HFFc6 (cell line): ENCODE measurements around the gene POLD2. TPM values are rescaled to one million over a fixed set of nuclear protein-coding genes. Genes with fewer than 3 reads are reported as not detected.

ENCODE experiments used
- DNase-seq: peaks from one replicate; pipeline ENCODE4 v3.0.0-alpha.2; 2018
- H3K27ac Mint-ChIP-seq: 2 replicates; pipeline ENCODE4 v1.8.0; 2020; ENCODE audit warnings: mild to moderate bottlenecking, mixed read lengths
- H3K27me3 Mint-ChIP-seq: 2 replicates; pipeline ENCODE4 v1.8.0; 2021; ENCODE audit warnings: mild to moderate bottlenecking, moderate library complexity, mixed read lengths; ENCODE audit not compliant: insufficient read depth
- H3K36me3 Mint-ChIP-seq: 2 replicates; pipeline ENCODE4 v1.8.0; 2021; ENCODE audit warnings: low read depth, mixed read lengths
- H3K4me1 Mint-ChIP-seq: 2 replicates; pipeline ENCODE4 v1.8.0; 2020; ENCODE audit warnings: low read depth, mixed read lengths
- H3K4me3 Mint-ChIP-seq: 2 replicates; pipeline ENCODE4 v1.8.0; 2020; ENCODE audit warnings: mild to moderate bottlenecking, moderate library complexity, mixed read lengths
- H3K9me3 Mint-ChIP-seq: 2 replicates; pipeline ENCODE4 v1.8.0; 2020; ENCODE audit warnings: mild to moderate bottlenecking, mixed read lengths
- total RNA-seq, 6 experiments: library from RNA; stranded (reverse); fragmentation: NEBNext Ultra II Directional; extraction: Animal tissue kit (Norgen Biotek cat#: 25700); gene quantifications; 2 replicates in 1 of 6; 3 replicates in 5 of 6; pipeline ENCODE4 v1.2.3, GENCODE V29; 2021
- TF ChIP-seq, protein P1 (sequence below): fragments of 200-600 bp; sonication (generic); IDR thresholded peaks from 2 replicates; pipeline ENCODE4 v1.5.0; 2021; ENCODE audit warnings: antibody characterized with exemption, mild to moderate bottlenecking

POLD2 gene
- total RNA-seq, 6 experiments from 2014 or later, result 154 to 210 (median 183) TPM

DNA sequence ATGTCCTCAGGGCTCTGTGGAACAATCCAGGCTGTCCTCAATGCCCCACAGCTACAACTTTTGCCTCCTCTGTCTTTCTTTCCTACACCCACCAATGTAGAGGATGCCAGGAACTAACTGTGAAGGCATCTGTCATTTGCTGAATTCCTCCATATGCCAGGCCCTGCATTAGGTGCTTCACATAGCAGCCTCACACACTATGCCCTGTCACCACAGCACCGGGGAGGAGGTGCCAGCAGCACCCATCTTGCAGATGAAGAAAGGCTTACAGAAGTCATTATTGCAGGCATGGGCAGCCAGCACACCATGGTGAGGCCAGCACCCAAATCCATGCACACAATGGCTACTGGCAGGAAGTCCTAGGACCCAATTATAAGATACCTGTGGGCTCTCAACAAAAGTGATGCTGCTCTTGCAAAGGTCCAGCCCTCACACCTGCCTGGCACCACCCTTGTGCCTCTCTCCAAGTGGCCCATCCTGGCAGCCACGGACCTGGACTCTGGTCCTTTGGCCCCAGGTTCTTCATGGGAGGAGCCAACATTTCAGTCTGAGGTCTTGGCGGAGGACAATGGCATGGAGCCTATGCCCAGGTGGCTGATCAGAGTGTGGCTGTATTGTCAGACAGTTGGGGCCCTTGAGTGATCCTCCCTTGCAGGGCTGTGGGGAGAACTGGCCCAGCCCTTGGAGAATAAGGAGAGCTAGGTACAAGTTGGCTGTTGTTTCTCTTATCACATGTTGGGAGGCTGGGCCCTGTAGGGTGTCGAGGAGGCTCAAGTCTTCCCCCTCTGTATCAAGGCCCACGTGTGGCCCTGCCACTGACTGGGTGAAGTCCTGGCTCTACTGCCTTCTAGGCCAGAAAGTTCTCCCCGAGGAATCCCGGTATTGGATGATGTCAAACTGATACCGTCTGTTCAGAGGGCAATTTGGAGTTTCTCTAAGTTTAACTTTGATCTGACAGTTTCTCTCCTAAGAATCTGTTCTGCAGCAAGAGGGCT is 32.1 kb upstream of the POLD2 start:
- DNase-seq, result no peak
- TF ChIP-seq, protein P1, sequence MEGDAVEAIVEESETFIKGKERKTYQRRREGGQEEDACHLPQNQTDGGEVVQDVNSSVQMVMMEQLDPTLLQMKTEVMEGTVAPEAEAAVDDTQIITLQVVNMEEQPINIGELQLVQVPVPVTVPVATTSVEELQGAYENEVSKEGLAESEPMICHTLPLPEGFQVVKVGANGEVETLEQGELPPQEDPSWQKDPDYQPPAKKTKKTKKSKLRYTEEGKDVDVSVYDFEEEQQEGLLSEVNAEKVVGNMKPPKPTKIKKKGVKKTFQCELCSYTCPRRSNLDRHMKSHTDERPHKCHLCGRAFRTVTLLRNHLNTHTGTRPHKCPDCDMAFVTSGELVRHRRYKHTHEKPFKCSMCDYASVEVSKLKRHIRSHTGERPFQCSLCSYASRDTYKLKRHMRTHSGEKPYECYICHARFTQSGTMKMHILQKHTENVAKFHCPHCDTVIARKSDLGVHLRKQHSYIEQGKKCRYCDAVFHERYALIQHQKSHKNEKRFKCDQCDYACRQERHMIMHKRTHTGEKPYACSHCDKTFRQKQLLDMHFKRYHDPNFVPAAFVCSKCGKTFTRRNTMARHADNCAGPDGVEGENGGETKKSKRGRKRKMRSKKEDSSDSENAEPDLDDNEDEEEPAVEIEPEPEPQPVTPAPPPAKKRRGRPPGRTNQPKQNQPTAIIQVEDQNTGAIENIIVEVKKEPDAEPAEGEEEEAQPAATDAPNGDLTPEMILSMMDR, result no peak
- Mint-ChIP-seq H3K4me3 (no peak overlapping the region), H3K27me3 (peaks cover 1% of the 10 kb centered on the region), H3K4me1 (peaks cover 12% of the 10 kb centered on the region), H3K9me3 (no peaks in the 10 kb centered on the region), H3K27ac (no peak overlapping the region), H3K36me3 (no peaks in the 10 kb centered on the region)

DNA sequence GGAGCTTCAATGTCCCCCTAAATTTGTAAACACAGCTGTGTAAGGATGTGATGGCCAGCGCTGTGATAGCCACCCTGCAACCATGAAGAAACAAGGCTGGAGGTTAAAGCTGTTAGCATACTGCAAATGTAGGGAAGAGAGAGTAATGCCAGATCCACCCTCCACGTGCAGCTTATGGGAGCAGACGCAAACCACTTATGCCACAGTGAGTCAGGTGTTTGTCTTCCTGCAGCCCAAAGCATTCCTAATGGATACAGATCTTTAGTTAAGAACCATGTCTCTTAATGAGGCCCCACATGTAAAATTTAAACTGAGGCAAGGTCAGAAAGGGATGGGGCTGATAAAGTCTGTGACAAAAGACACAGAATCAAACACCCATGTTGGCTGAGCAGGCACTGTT is 31.4 kb upstream of the POLD2 start:
- TF ChIP-seq, protein P1, result no peak
- Mint-ChIP-seq H3K4me1 (peaks cover 17% of the 10 kb centered on the region), H3K27ac (no peak overlapping the region), H3K27me3 (no peaks in the 10 kb centered on the region; the same call in none of the 2 replicates), H3K4me3 (no peak overlapping the region), H3K36me3 (no peaks in the 10 kb centered on the region), H3K9me3 (no peaks in the 10 kb centered on the region)
- no peak for DNase-seq

DNA sequence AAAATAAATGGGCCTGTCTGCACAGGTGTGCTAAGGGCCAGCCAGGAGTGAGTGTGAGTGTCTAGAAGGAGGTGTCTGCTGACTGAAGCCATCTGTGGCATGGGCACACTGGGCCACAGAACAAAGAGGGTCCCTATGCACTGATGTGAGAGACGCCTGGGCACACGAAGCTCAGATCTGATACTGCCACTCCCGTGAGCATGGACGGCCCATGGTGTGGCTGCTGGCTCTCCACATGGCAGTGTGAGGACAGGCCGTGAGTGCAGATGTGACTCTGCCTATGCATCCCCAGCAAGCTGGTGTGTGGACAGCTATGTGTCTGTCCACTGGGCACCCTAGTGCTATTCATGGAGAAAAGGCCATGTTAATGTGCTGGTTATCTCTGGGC is 30.6 kb upstream of the POLD2 start:
- Mint-ChIP-seq H3K27me3 (no peaks in the 10 kb centered on the region; the same call in none of the 2 replicates), H3K27ac (no peak overlapping the region), H3K4me1 (peaks cover 17% of the 10 kb centered on the region), H3K9me3 (no peaks in the 10 kb centered on the region), H3K4me3 (no peak overlapping the region), H3K36me3 (no peaks in the 10 kb centered on the region)
- TF ChIP-seq, protein P1, result no peak
- no peak for DNase-seq

DNA sequence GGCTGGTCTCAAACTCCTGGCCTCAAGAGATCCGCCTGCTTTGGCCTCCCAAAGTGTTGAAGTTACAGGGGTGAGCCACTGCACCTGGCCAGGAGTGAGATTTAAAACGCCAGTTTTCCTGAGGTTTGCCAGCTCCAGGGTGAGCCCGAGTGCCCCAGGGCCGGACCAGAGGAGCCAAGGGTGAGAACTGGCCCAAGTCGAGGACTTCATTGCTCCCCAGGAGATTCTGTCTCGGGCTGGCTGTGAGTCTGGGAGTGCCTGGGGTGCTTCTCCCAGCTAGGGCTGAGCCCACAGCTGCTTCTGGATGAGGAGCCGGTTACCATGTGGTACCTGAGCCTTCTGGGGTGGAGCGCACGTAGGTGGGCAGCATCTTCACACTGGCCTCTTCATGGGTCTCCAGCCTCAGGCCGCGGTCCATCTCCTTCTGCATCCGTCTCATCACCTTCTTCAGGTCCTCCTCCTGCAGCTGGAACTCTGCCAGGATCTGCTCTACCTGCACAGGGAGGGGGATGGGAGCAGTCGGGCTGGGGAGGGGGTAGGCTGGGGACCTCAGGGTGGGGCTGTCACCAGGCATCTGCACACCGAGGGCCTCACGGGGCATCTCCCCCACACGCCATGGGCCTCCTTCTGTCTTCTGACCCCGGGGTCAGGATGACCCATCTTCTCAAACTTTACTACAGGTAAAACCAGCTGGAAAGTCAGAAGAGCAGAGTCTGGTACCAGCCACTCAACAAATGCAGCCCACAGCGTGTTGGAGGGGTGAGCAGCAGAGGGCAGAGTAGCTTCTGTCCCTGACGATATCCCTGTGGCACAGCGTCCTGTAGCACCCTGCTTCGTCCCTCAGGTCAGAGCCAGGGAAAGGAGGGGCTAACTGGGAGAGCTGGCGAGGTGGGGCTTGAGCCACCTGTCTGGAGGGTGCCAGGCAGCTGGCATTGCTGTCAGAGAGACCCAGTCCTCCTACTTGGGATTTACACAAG is 29.9 kb upstream of the POLD2 start:
- Mint-ChIP-seq H3K27ac (no peak overlapping the region), H3K36me3 (no peaks in the 10 kb centered on the region), H3K4me3 (no peak overlapping the region), H3K9me3 (no peaks in the 10 kb centered on the region), H3K4me1 (peaks cover 17% of the 10 kb centered on the region), H3K27me3 (no peaks in the 10 kb centered on the region; the same call in none of the 2 replicates)
- no peak for DNase-seq
- TF ChIP-seq, protein P1, result no peak

DNA sequence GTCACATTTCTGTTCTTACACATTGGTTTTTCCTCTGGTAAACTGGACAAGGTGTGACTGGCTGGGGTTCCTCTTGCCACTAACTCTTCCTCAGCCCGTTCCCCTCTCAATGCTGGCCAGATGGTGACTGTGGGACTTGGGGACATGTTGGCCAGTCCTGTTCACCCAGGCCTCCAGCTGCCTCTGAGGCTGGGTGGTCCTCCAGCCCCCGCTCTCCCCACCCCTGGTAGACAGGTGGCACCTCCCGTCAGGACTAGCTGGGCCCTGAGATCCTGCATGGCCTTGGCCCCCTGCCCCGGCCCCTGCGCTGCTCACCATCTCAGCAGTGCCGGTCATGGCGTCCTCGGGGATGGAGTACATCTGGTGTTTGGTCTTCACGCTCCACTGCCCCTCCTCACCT is 28.6 kb upstream of the POLD2 start:
- no peak overlapping the region for H3K4me3 Mint-ChIP-seq
- no peak for DNase-seq
- H3K36me3 Mint-ChIP-seq, result no peaks in the 10 kb centered on the region
- H3K9me3 Mint-ChIP-seq, result no peaks in the 10 kb centered on the region
- H3K27me3 Mint-ChIP-seq, result no peaks in the 10 kb centered on the region; the same call in none of the 2 replicates
- no peak overlapping the region for H3K27ac Mint-ChIP-seq
- TF ChIP-seq, protein P1, result no peak
- H3K4me1 Mint-ChIP-seq, result peaks cover 17% of the 10 kb centered on the region
